GM04503 (cell line): ENCODE results near the gene ARHGAP24.
"Not testable (repeated sequence)": the region's sequence is repeated elsewhere in the genome, so short reads cannot be mapped to it uniquely, and the experiment has no call there.

Source experiments
- DNase-seq: peaks from one replicate; pipeline ENCODE4 v3.0.0-alpha.2; 2012; ENCODE audit warnings: low read depth

ARHGAP24 gene

GRCh38 chr4:85656759-85657505 lies 182.0 kb downstream of the ARHGAP24 start:
- DNase-seq, result no peak

- no peak for DNase-seq
Observed at GRCh38 chr4:85658766-85659439, 184.0 kb downstream of the ARHGAP24 start.

GRCh38 chr4:85659610-85660218 lies 184.8 kb downstream of the ARHGAP24 start:
- DNase-seq, result no peak

GRCh38 chr4:85666625-85667024 lies 191.7 kb downstream of the ARHGAP24 start:
- DNase-seq, result not testable (repeated sequence)

- no peak for DNase-seq
Observed at GRCh38 chr4:85669204-85669603, 194.3 kb downstream of the ARHGAP24 start.

GRCh38 chr4:85669992-85670548 lies 195.1 kb downstream of the ARHGAP24 start:
- no peak for DNase-seq

- no peak for DNase-seq
Observed at GRCh38 chr4:85671120-85671519, 196.2 kb downstream of the ARHGAP24 start.

- DNase-seq, result peak; percentile 36
Observed at GRCh38 chr4:85672116-85672515, 197.2 kb downstream of the ARHGAP24 start.

- DNase-seq, result no peak
Observed at GRCh38 chr4:85672959-85673358, 198.0 kb downstream of the ARHGAP24 start.

GRCh38 chr4:85673540-85673939 lies 198.6 kb downstream of the ARHGAP24 start:
- DNase-seq, result no peak

- no peak for DNase-seq
Observed at GRCh38 chr4:85675076-85676049, 200.4 kb downstream of the ARHGAP24 start.

GRCh38 chr4:85676050-85676425 lies 201.1 kb downstream of the ARHGAP24 start:
- no peak for DNase-seq

GRCh38 chr4:85676850-85677590 lies 202.1 kb downstream of the ARHGAP24 start:
- DNase-seq, result no peak

- peak; percentile 98 for DNase-seq
Observed at GRCh38 chr4:85681221-85681657, 206.3 kb downstream of the ARHGAP24 start.

- DNase-seq, result no peak
Observed at GRCh38 chr4:85681921-85682320, 207.0 kb downstream of the ARHGAP24 start.

- DNase-seq, result no peak
Observed at GRCh38 chr4:85682391-85682790, 207.4 kb downstream of the ARHGAP24 start.

- DNase-seq, result no peak
Observed at GRCh38 chr4:85684676-85685075, 209.7 kb downstream of the ARHGAP24 start.

- no peak for DNase-seq
Observed at GRCh38 chr4:85686398-85686797, 211.4 kb downstream of the ARHGAP24 start.

GRCh38 chr4:85688055-85688740 lies 213.2 kb downstream of the ARHGAP24 start:
- DNase-seq, result no peak

- DNase-seq, result no peak
Observed at GRCh38 chr4:85696661-85697060, 221.7 kb downstream of the ARHGAP24 start.
